H9 (cell line): ENCODE measurements around the gene SERPINB5. TPM values are rescaled to one million over a fixed set of nuclear protein-coding genes. Genes with fewer than 3 reads are reported as not detected.

Source experiments
- DNase-seq: peaks from one replicate; pipeline ENCODE4 v3.0.0-alpha.2; 2017
- H2AFZ ChIP-seq: one replicate; pipeline ENCODE4 v1.6.1; 2013; ENCODE audit warnings: mild to moderate bottlenecking, low read length, control low read depth, moderate library complexity
- H2AK5ac ChIP-seq: 2 replicates; pipeline ENCODE4 v1.6.1; 2013; ENCODE audit warnings: low read length, control low read depth, mixed read lengths; ENCODE audit not compliant: insufficient read length
- H2BK120ac ChIP-seq: one replicate; pipeline ENCODE4 v1.6.1; 2013; ENCODE audit warnings: low read depth, mild to moderate bottlenecking, low read length, control low read depth, inconsistent platforms; ENCODE audit not compliant: poor library complexity, severe bottlenecking
- H2BK12ac ChIP-seq: 2 replicates; pipeline ENCODE4 v1.6.1; 2013; ENCODE audit warnings: low read length, control low read depth, mixed read lengths, low read depth; ENCODE audit not compliant: insufficient read length
- H2BK15ac ChIP-seq: 2 replicates; pipeline ENCODE4 v1.6.1; 2013; ENCODE audit warnings: low read depth, low read length, control low read depth
- H2BK20ac ChIP-seq: one replicate; pipeline ENCODE4 v1.6.1; 2013; ENCODE audit warnings: low read depth, mild to moderate bottlenecking, low read length, control low read depth, inconsistent platforms; ENCODE audit not compliant: poor library complexity, severe bottlenecking
- H2BK5ac ChIP-seq: 2 replicates; pipeline ENCODE4 v1.6.1; 2013; ENCODE audit warnings: low read length, control low read depth, mixed read lengths; ENCODE audit not compliant: insufficient read length
- H3K14ac ChIP-seq: 2 replicates; pipeline ENCODE4 v1.6.1; 2013; ENCODE audit warnings: low read length, control low read depth; ENCODE audit not compliant: insufficient read depth
- H3K18ac ChIP-seq: 2 replicates; pipeline ENCODE4 v1.6.1; 2013; ENCODE audit warnings: low read depth, mild to moderate bottlenecking, mixed read lengths, low read length, control low read depth; ENCODE audit not compliant: insufficient read length
- H3K23ac ChIP-seq: 2 replicates; pipeline ENCODE4 v1.6.1; 2013; ENCODE audit warnings: low read length, control low read depth, mixed read lengths, low read depth; ENCODE audit not compliant: insufficient read length
- H3K23me2 ChIP-seq: 2 replicates; pipeline ENCODE4 v1.6.1; 2013; ENCODE audit warnings: low read depth, mild to moderate bottlenecking, mixed read lengths, low read length, control low read depth; ENCODE audit not compliant: insufficient read length, poor library complexity, severe bottlenecking
- H3K27ac ChIP-seq: 2 replicates; pipeline ENCODE4 v1.5.1; 2013; ENCODE audit warnings: low read length, control low read depth, mixed read lengths, low read depth; ENCODE audit not compliant: insufficient read length
- H3K27me3 ChIP-seq: 2 replicates; pipeline ENCODE4 v1.6.1; 2013; ENCODE audit warnings: low read length, control low read depth, inconsistent platforms; ENCODE audit not compliant: insufficient read depth
- H3K4ac ChIP-seq: 2 replicates; pipeline ENCODE4 v1.6.1; 2013; ENCODE audit warnings: low read depth, mild to moderate bottlenecking, control low read depth, inconsistent platforms, low read length, moderate library complexity
- H3K4me1 ChIP-seq: 2 replicates; pipeline ENCODE4 v1.6.1; 2013; ENCODE audit warnings: low read length, control low read depth, inconsistent platforms; ENCODE audit not compliant: insufficient read depth
- H3K4me2 ChIP-seq: 2 replicates; pipeline ENCODE4 v1.6.1; 2013; ENCODE audit warnings: low read length, control low read depth, mixed read lengths; ENCODE audit not compliant: insufficient read length, insufficient read depth
- H3K56ac ChIP-seq: 2 replicates; pipeline ENCODE4 v1.6.1; 2013; ENCODE audit warnings: low read depth, mild to moderate bottlenecking, mixed read lengths, low read length, control low read depth; ENCODE audit not compliant: insufficient read length
- H3K79me1 ChIP-seq: 2 replicates; pipeline ENCODE4 v1.6.1; 2013; ENCODE audit warnings: low read depth, mild to moderate bottlenecking, moderate library complexity, low read length, control low read depth, inconsistent platforms; ENCODE audit not compliant: insufficient read depth, poor library complexity, severe bottlenecking
- H3K79me2 ChIP-seq: 2 replicates; pipeline ENCODE4 v1.6.1; 2013; ENCODE audit warnings: low read length, control low read depth, inconsistent platforms; ENCODE audit not compliant: insufficient read depth
- H3K9ac ChIP-seq: 2 replicates; pipeline ENCODE4 v1.6.1; 2013; ENCODE audit warnings: low read length, control low read depth, mixed read lengths; ENCODE audit not compliant: insufficient read length; ENCODE audit errors: extremely low read depth
- H3K9me3 ChIP-seq: one replicate; pipeline ENCODE4 v1.6.1; 2013; ENCODE audit warnings: low read depth, low read length, inconsistent platforms; ENCODE audit not compliant: control insufficient read depth
- H3T11ph ChIP-seq: one replicate; pipeline ENCODE4 v1.6.1; 2013; ENCODE audit warnings: mild to moderate bottlenecking, low read length, control low read depth, inconsistent platforms
- H4K20me1 ChIP-seq: one replicate; pipeline ENCODE4 v1.6.1; 2013; ENCODE audit not compliant: control insufficient read depth, insufficient read length, insufficient read depth
- H4K5ac ChIP-seq: 2 replicates; pipeline ENCODE4 v1.6.1; 2013; ENCODE audit warnings: low read depth, mild to moderate bottlenecking, mixed read lengths, low read length, control low read depth; ENCODE audit not compliant: insufficient read length
- H4K8ac ChIP-seq: replicated peaks from 2 replicates; pipeline ENCODE4 v1.6.1; 2013; ENCODE audit warnings: low read length, control low read depth, mixed read lengths, low read depth; ENCODE audit not compliant: insufficient read length
- H4K91ac ChIP-seq: 2 replicates; pipeline ENCODE4 v1.6.1; 2013; ENCODE audit warnings: low read depth, mild to moderate bottlenecking, moderate library complexity, mixed read lengths, low read length, control low read depth; ENCODE audit not compliant: insufficient read length
- H3K27ac Mint-ChIP-seq, 3 experiments: 2 replicates in 2 of 3; 3 replicates in 1 of 3; pipeline ENCODE4 v1.8.0; 2020 to 2021; ENCODE audit warnings: mixed read lengths in 3 of 3, mild to moderate bottlenecking in 1 of 3, moderate library complexity in 1 of 3
- H3K27me3 Mint-ChIP-seq: 2 replicates; pipeline ENCODE4 v1.8.0; 2021; ENCODE audit warnings: low read depth, mild to moderate bottlenecking, moderate library complexity, mixed read lengths
- H3K36me3 Mint-ChIP-seq, 3 experiments: 2 replicates in 2 of 3; 3 replicates in 1 of 3; pipeline ENCODE4 v1.8.0; 2020 to 2021; ENCODE audit warnings: low read depth in 3 of 3, mixed read lengths in 3 of 3; ENCODE audit not compliant: insufficient read depth in 1 of 3
- H3K4me1 Mint-ChIP-seq, 2 experiments: 2 replicates each; pipeline ENCODE4 v1.8.0; 2020; ENCODE audit warnings: mixed read lengths in 2 of 2
- H3K4me3 Mint-ChIP-seq, 2 experiments: 2 replicates in 1 of 2; 3 replicates in 1 of 2; pipeline ENCODE4 v1.8.0; 2020 to 2021; ENCODE audit warnings: mild to moderate bottlenecking in 2 of 2, mixed read lengths in 2 of 2, moderate library complexity in 1 of 2
- H3K9me3 Mint-ChIP-seq, 2 experiments: 2 replicates in 1 of 2; 3 replicates in 1 of 2; pipeline ENCODE4 v1.8.0; 2020; ENCODE audit warnings: mild to moderate bottlenecking in 2 of 2, mixed read lengths in 2 of 2, moderate library complexity in 1 of 2
- WGBS: extraction: QIAGEN DNeasy Blood & Tissue Kit; methylation state at CpG from one replicate; pipeline ENCODE4 v1.1.7; 2013; ENCODE audit warnings: missing lambda C conversion rate, low lambda C conversion rate, mixed read lengths; ENCODE audit not compliant: insufficient read length; ENCODE audit errors: extremely low coverage; 5-methylcytosine and 5-hydroxymethylcytosine counted together
- total RNA-seq: library from RNA; stranded (reverse); gene quantifications from 2 replicates; pipeline ENCODE4 v1.2.1, GENCODE V29; 2021
- TF ChIP-seq, protein P1 (sequence below): fragments of 200-600 bp; sonication (generic); conservative IDR thresholded peaks from 3 replicates; pipeline ENCODE4 v1.8.0; 2021; ENCODE audit warnings: antibody characterized with exemption, mild to moderate bottlenecking

Gene SERPINB5
- total RNA-seq, 1 experiment from 2014 or later = not detected

DNA sequence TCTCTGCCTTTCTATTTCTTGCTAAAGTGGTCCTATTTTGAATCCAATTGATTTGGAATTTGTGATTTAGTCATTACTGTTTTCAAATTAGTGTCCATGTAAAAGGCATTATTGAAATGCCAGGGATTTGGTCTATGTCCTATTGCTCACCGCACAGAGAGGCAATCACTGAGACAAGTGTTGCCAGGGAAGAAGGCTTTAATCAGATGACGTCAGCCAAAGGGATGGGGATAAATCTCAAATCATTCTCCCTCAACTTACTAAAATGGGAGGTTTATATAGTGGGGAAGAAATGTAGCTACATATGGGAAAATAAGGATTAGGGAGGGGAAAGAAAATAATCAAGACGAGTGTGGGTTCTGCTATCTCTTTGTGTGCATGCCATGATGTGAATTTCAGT lies 75.0 kb downstream of the SERPINB5 start:
- H3K4me1 ChIP-seq = no peaks in the 10 kb centered on the region
- no peaks in the 10 kb centered on the region for H4K20me1 ChIP-seq
- no peaks in the 10 kb centered on the region for H3K27me3 ChIP-seq
- no peak overlapping the region for H2BK120ac ChIP-seq
- no peak overlapping the region for H2AK5ac ChIP-seq
- H3K4me3 Mint-ChIP-seq = no peak overlapping the region
- H3K27ac Mint-ChIP-seq = no peak overlapping the region
- H3K9me3 ChIP-seq = no peaks in the 10 kb centered on the region
- DNase-seq = no peak
- H2BK5ac ChIP-seq = no peak overlapping the region
- H3K4me2 ChIP-seq = no peak overlapping the region
- no peaks in the 10 kb centered on the region for H3K36me3 Mint-ChIP-seq
- H2BK15ac ChIP-seq = no peak overlapping the region
- H3K9ac ChIP-seq = no peak overlapping the region
- H3K27ac ChIP-seq = no peak overlapping the region
- no peaks in the 10 kb centered on the region for H3K23me2 ChIP-seq
- H3K79me1 ChIP-seq = no peaks in the 10 kb centered on the region
- H2AFZ ChIP-seq = no peak overlapping the region
- no peak overlapping the region for H4K5ac ChIP-seq
- H3K4ac ChIP-seq = no peak overlapping the region
- no peaks in the 10 kb centered on the region for H3K9me3 Mint-ChIP-seq
- H3T11ph ChIP-seq = no peak overlapping the region
- H3K4me1 Mint-ChIP-seq = no peaks in the 10 kb centered on the region
- H3K79me2 ChIP-seq = no peaks in the 10 kb centered on the region
- H4K91ac ChIP-seq = no peak overlapping the region
- H3K14ac ChIP-seq = no peak overlapping the region
- H3K27me3 Mint-ChIP-seq = no peaks in the 10 kb centered on the region
- TF ChIP-seq, protein P1, sequence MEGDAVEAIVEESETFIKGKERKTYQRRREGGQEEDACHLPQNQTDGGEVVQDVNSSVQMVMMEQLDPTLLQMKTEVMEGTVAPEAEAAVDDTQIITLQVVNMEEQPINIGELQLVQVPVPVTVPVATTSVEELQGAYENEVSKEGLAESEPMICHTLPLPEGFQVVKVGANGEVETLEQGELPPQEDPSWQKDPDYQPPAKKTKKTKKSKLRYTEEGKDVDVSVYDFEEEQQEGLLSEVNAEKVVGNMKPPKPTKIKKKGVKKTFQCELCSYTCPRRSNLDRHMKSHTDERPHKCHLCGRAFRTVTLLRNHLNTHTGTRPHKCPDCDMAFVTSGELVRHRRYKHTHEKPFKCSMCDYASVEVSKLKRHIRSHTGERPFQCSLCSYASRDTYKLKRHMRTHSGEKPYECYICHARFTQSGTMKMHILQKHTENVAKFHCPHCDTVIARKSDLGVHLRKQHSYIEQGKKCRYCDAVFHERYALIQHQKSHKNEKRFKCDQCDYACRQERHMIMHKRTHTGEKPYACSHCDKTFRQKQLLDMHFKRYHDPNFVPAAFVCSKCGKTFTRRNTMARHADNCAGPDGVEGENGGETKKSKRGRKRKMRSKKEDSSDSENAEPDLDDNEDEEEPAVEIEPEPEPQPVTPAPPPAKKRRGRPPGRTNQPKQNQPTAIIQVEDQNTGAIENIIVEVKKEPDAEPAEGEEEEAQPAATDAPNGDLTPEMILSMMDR = no peak
- H3K18ac ChIP-seq = no peak overlapping the region
- H3K23ac ChIP-seq = no peak overlapping the region
- H2BK12ac ChIP-seq = no peak overlapping the region
- no peak overlapping the region for H3K56ac ChIP-seq
- no peak overlapping the region for H2BK20ac ChIP-seq
- no peak overlapping the region for H4K8ac ChIP-seq
- WGBS = no CpG with 5 or more reads among the region's 3 CpGs
